ENCODE data around the gene PVALB.
A peak's percentile ranks its signal among the peaks of the same experiment; 100 is the strongest.

Gene PVALB

GRCh38 chr22:36816636-36817524 is at the start of gene PVALB:
Gene PVALB (minus strand): TSS chr22:36817035. CDS start chr22:36817005, 30 bp downstream.
- DNase-seq (ENCODE audit: low read depth): peak; percentile 21

- DNase-seq (ENCODE audit: low read depth): no peak
Measured at GRCh38 chr22:36865346-36865745, 48.5 kb upstream of the PVALB start.

- no peak for DNase-seq (ENCODE audit: low read depth)
Measured at GRCh38 chr22:36864454-36865215, 47.8 kb upstream of the PVALB start.

- no peak for DNase-seq (ENCODE audit: low read depth)
Measured at GRCh38 chr22:36863979-36864378, 47.1 kb upstream of the PVALB start.

- DNase-seq (ENCODE audit: low read depth): no peak
Measured at GRCh38 chr22:36863281-36863680, 46.4 kb upstream of the PVALB start.

GRCh38 chr22:36862251-36863242 is 45.7 kb upstream of the PVALB start:
- DNase-seq (ENCODE audit: low read depth): no peak

GRCh38 chr22:36860821-36861659 is 44.2 kb upstream of the PVALB start, which contains the start of gene NCF4:
Gene NCF4 (plus strand): TSS chr22:36861006. CDS start chr22:36861172, 166 bp downstream.
- DNase-seq (ENCODE audit: low read depth): no peak

GRCh38 chr22:36860438-36860820 is 43.6 kb upstream of the PVALB start:
- no peak for DNase-seq (ENCODE audit: low read depth)

- DNase-seq (ENCODE audit: low read depth): no peak
Measured at GRCh38 chr22:36860017-36860416, 43.2 kb upstream of the PVALB start.

- DNase-seq (ENCODE audit: low read depth): no peak
Measured at GRCh38 chr22:36858966-36859365, 42.1 kb upstream of the PVALB start.

- DNase-seq (ENCODE audit: low read depth): no peak
Measured at GRCh38 chr22:36858156-36858555, 41.3 kb upstream of the PVALB start.

GRCh38 chr22:36856792-36857135 is 39.9 kb upstream of the PVALB start:
- DNase-seq (ENCODE audit: low read depth): no peak

GRCh38 chr22:36856121-36856791 is 39.4 kb upstream of the PVALB start:
- DNase-seq (ENCODE audit: low read depth): peak; percentile 81

GRCh38 chr22:36855478-36855877 is 38.6 kb upstream of the PVALB start:
- DNase-seq (ENCODE audit: low read depth): no peak

- peak; percentile 51 for DNase-seq (ENCODE audit: low read depth)
Measured at GRCh38 chr22:36853407-36854099, 36.7 kb upstream of the PVALB start.

GRCh38 chr22:36852056-36852973 is 35.5 kb upstream of the PVALB start:
- DNase-seq (ENCODE audit: low read depth): no peak

GRCh38 chr22:36850682-36851081 is 33.8 kb upstream of the PVALB start:
- no peak for DNase-seq (ENCODE audit: low read depth)

- DNase-seq (ENCODE audit: low read depth): no peak
Measured at GRCh38 chr22:36850056-36850455, 33.2 kb upstream of the PVALB start.

GRCh38 chr22:36846949-36847348 is 30.1 kb upstream of the PVALB start:
- no peak for DNase-seq (ENCODE audit: low read depth)
